Superior temporal gyrus (tissue), 1 donor: ENCODE results near the gene UBASH3A.
A peak's percentile ranks its signal among the peaks of the same experiment; 100 is the strongest.

Experiments used
- DNase-seq: peaks from one replicate; pipeline ENCODE4 v3.0.0-alpha.2; 2016; ENCODE audit errors: extremely low spot score

The UBASH3A gene

GRCh38 chr21:42451941-42452340, 48.2 kb downstream of the UBASH3A start:
- no peak for DNase-seq

- DNase-seq = no peak
These were observed 48.9 kb downstream of the UBASH3A start for GRCh38 chr21:42452401-42453223.

- DNase-seq = no peak
These were observed 49.7 kb downstream of the UBASH3A start for GRCh38 chr21:42453224-42453985.

- no peak for DNase-seq
These were observed 50.4 kb downstream of the UBASH3A start for GRCh38 chr21:42453986-42454570.

DNA sequence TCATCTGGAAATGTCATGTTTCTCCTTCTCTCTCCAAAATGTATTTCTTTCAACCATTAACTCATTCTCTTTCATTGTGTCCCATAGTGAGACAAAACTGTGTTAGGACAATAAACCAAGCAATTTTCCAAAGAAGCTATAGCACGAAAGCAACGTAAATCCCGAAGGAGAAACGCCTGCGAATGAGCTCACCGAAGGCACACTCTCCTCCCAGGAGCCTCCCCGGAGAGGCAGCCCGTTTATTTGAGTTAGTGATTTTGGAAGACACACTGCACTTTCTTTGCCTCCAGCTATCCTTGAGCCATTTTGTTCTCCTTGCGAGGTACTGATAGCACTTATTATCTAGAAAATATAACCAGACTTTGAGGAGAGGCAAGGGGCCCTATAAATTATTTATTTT, 51.1 kb downstream of the UBASH3A start:
- DNase-seq = no peak

DNA sequence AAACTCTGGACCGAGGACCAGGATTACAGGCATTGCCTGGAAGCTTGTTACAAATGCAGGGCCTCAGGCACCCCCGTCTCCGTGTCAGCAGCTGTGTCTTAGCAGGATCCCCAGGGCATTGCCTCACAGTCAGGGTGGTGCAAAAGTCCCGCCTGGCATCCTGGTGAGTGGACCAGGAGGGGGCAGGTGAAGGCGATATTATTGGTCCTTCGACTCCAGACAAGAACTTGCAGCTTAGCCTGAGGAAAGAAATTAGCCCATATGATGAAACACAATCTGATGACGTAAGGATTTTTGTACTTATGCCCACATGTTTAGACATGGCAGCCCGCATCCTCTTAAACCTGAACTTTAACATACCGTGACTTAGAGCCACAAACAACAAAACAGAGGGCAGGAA, 51.5 kb downstream of the UBASH3A start:
- DNase-seq = no peak

GRCh38 chr21:42455754-42456440, 52.2 kb downstream of the UBASH3A start:
- no peak for DNase-seq

- no peak for DNase-seq
These were observed 52.8 kb downstream of the UBASH3A start for GRCh38 chr21:42456457-42456856.

GRCh38 chr21:42459082-42459460, 55.4 kb downstream of the UBASH3A start:
- DNase-seq = no peak

DNA sequence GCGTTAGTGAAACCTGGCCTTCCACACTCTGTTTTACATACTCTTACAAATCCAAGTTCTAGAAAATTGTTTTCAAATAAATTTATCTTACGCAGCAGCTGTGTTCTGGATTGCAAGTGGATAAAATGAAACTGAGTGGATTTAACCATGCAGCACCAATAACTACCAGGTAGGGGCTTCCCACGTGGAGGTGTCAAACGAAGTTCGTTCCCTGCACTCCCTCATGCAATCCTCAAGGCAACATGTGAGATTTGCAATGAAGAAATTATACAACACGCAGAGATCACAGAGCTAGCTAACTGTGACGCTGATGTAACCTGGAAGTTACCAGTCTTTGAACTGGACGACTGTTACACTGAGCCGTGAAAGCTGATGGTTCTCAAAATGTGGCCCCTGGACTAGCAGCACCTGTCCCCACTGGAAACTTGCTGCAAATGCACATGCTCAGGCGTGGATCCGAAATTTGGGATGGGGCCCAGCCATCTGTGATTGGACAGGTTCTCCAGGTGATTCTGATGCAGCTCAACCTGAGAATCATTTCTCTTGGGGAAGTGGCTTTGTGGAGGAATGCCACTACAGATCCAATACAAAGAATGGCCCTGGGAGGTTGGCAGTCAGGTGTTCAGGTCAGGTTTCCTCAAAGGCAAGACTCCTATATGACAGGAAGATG, 56.0 kb downstream of the UBASH3A start:
- no peak for DNase-seq

- no peak for DNase-seq
These were observed 56.9 kb downstream of the UBASH3A start for GRCh38 chr21:42460391-42461184.

DNA sequence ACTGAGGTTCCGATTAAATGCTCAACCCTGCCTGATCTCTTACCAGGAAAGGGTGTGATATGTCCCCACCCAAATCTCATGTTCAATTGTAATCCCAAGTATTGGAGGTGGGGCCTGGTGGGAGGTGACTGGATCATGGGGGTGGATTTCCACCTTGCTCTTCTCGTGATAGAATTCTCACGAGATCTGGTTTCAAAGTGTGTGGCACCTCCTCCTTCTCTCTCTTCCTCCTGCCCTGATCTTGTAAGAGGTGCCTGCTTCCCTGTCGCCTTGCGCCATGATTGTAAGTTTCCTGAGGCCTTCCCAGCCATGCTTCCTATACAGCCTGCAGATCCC, 57.5 kb downstream of the UBASH3A start:
- no peak for DNase-seq

GRCh38 chr21:42461881-42462877, 58.5 kb downstream of the UBASH3A start:
- DNase-seq = no peak

DNA sequence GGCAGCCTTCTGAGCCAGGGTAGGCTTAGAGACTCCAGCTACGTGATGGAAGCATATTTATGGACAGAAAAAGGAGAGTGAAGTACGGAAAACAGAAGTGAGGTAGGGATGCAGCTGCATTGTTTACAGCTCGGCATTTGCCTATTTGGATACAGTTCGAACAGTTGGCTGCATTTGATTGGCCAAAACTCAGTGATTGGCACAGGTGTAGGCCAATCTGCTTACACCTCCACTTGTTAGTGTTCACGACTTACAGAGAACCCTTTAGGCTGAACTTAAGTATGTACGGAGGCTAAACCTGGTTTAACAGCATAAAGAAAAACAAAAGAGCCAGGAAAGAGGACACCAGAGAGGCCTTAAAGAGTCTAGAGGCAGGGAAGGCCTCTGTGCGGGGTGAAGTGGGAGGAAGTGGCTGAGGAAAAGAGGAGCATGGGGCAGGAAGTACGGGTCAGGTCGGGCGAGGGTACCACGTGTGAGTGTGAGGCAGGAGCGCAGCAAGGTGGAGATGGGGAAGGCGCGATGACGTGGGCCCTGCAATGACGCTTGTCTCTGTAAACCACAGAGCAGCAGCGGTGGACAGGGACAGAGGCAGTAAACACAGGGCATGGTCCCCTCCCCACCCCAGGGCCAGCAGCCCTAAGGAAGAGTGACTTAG, 60.3 kb downstream of the UBASH3A start:
- DNase-seq = peak; percentile 80

- DNase-seq = no peak
These were observed 61.5 kb downstream of the UBASH3A start for GRCh38 chr21:42465008-42465802.

DNA sequence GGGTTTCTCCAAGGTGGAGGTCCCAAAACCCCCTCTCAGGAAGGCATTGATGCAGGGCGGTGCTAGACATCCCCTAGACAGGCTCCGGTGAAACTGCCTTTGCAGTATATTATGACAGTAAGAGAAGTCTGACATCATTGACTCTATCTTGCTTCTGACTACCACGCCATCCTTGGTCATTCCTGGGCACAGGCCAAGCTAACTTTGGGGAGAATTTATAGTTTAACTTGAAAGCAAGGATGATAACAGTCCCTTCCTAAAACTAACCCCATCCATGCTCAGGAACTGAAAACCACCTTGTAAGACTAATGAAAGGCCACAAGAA, 62.1 kb downstream of the UBASH3A start:
- no peak for DNase-seq

DNA sequence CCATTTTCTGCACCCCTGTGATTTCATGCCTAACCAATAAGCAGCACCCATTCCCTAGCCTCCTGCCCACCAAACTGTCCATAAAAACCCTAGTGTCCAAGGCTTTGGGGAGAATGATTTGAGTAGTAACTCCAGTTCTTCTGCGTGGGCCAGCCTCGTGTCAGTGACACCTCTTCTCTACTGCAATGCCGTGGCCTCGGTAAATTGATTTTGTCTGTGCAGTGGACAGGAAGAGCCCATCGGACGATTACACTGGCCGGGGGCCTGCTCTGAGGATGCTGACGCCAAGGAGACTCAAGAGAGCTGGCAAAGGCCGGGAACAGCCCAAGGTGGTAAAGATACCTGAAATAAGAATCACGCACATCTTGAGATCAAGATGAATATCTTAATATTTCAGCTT, 63.0 kb downstream of the UBASH3A start:
- no peak for DNase-seq
